Endothelial cell of umbilical vein (primary cell): ENCODE results near the gene RGS10.

Experiments used
- CTCF ChIP-seq, 2 donors: IDR thresholded peaks; 1 replicate in 1 of 2; 2 replicates in 1 of 2; pipeline ENCODE4 v1.5.1; 2011; ENCODE audit warnings: low read length in 2 of 2, mild to moderate bottlenecking in 2 of 2, moderate library complexity in 2 of 2, control low read depth in 1 of 2, inconsistent platforms in 1 of 2, low read depth in 1 of 2; ENCODE audit not compliant: insufficient read depth in 1 of 2; ENCODE audit errors: extremely low read depth in 1 of 2
- POLR2A ChIP-seq: IDR thresholded peaks from 2 replicates; pipeline ENCODE4 v1.6.1; 2012; ENCODE audit warnings: low read depth, mild to moderate bottlenecking, control low read depth, low read length

GRCh38 chr10:119517235-119518141 is 25.0 kb downstream of the RGS10 start:
- TF ChIP-seq POLR2A (no peak), CTCF (IDR thresholded peaks at IDR 0.05; ENCODE audit: extremely low read depth in 1 of 2, insufficient read depth in 1 of 2, low read depth in 1 of 2, low read length in 2 of 2) (no peak)
